GM13976 (cell line): Measurements from ENCODE around the gene KHDC4.
A peak's percentile ranks its signal among the peaks of the same experiment; 100 is the strongest.

Source experiments
- DNase-seq: peaks from one replicate; pipeline ENCODE4 v3.0.0; 2012; ENCODE audit warnings: low spot score
- in situ Hi-C: fragments of 300-500 bp; cut with MboI; formaldehyde crosslinking; loops from one replicate; pipeline ENCODE4 v1.12.0; 2022; ENCODE audit warnings: low sequenced_read_pairs, mixed read lengths, inconsistent platforms; ENCODE audit not compliant: unreplicated experiment
- TF ChIP-seq, protein P1 (sequence below): IDR thresholded peaks from 2 replicates; pipeline ENCODE4 v1.5.1; 2012; ENCODE audit warnings: borderline replicate concordance, mild to moderate bottlenecking; ENCODE audit not compliant: insufficient read depth; ENCODE audit errors: extremely low read depth, missing control alignments, control extremely low read depth

The KHDC4 gene

DNA sequence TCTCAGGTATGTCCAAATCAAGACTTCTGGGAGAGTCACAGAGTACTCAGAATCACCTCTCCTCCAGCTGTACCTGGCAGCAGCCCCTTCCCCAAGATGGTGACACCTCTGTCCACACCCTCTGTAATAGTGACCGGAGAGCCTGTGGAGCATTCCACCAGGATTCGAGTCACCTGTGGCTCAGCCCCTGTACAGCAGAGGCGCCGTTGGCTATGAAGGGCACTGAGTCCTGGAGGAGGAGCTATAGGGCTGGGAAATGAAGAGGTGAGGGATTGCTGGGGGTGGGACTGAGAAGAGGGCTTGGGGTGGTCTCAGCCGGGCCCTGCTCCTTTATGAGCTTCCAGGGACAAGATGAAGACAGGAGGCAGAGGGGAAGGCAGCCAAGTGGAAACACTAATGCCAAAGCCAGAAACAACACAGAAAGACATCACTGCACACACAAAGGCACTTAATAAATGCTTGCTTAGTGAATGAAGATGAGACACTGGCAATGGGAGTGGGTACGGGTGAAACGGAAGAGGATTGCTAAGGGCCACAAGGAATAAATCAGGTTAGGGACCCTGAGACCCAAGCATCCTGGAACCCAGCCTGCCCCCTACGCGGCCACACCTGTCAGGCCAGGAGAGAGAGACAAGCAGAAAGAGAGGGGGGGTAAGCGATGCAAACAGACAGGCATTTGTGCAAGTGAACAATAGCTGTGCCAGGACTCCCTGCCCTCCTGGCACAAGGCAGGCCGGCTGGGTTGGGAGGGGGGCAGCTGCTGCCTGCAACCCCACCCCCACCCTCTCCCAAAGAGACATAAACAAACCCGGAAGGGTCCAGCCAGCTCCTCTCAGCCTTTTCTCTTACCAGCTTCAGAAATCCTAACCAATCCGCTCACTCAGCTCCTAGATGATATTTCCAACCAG is 40.2 kb upstream of the KHDC4 start:
- DNase-seq, result no peak
- TF ChIP-seq, protein P1, sequence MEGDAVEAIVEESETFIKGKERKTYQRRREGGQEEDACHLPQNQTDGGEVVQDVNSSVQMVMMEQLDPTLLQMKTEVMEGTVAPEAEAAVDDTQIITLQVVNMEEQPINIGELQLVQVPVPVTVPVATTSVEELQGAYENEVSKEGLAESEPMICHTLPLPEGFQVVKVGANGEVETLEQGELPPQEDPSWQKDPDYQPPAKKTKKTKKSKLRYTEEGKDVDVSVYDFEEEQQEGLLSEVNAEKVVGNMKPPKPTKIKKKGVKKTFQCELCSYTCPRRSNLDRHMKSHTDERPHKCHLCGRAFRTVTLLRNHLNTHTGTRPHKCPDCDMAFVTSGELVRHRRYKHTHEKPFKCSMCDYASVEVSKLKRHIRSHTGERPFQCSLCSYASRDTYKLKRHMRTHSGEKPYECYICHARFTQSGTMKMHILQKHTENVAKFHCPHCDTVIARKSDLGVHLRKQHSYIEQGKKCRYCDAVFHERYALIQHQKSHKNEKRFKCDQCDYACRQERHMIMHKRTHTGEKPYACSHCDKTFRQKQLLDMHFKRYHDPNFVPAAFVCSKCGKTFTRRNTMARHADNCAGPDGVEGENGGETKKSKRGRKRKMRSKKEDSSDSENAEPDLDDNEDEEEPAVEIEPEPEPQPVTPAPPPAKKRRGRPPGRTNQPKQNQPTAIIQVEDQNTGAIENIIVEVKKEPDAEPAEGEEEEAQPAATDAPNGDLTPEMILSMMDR, result no peak
- in situ Hi-C loops, result no loop called here

DNA sequence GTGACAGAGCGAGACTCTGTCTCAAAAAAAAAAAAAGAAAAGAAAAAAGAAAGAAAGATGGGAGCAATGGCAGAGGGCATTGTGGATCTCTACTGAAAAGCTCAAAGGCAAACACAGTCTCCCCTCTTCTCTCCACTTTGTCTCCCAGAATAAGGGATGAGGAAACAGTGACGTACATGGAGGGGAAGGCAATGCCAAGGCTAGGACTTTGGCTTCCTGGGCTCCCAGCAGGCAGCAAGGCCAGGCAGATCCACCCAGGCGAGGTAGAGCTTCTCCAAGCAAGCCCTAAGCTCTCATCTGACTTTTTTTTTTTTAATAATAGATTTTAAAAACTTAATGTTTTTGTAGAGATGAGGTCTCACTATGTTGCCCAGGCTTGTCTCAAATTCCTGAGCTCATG is 39.5 kb upstream of the KHDC4 start:
- no peak for DNase-seq
- TF ChIP-seq, protein P1, result no peak
- in situ Hi-C loops, result no loop called here

GRCh38 chr1:155971910-155972809 is 37.9 kb upstream of the KHDC4 start:
- peak; percentile 22 for DNase-seq
- in situ Hi-C loops, result no loop called here
- TF ChIP-seq, protein P1, result no peak

- in situ Hi-C loops, result no loop called here
- peak; percentile 84 for DNase-seq
- TF ChIP-seq, protein P1, result no peak
Observed at GRCh38 chr1:155970531-155971167, 36.4 kb upstream of the KHDC4 start.

- in situ Hi-C loops, result no loop called here
- TF ChIP-seq, protein P1, result no peak
- no peak for DNase-seq
Observed at GRCh38 chr1:155969377-155969791, 35.2 kb upstream of the KHDC4 start.

DNA sequence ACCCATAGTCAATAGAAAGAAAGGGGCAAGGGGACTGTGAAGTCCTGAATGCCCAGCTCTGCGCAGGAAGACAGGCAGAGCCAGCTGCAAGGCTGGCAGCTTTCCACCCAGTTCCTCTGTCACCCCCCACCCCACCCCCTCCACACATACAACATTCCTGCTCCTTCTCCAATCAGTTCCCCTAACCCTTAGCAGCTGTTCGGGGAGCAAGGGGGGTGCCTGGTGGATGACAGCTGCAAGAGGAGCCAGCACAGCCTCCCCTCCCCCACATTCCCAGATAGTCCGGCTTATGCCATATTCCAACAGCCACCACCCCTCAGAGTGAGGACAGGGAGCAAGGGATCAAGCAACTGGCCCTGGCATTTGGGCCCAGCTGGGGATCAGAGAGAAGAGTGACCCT is 34.5 kb upstream of the KHDC4 start:
- TF ChIP-seq, protein P1, result no peak
- in situ Hi-C loops, result no loop called here
- no peak for DNase-seq
